ENCODE measurements around the gene MS4A6E. TPM values are rescaled to one million over a fixed set of nuclear protein-coding genes. Genes with fewer than 3 reads are reported as not detected.

Gene MS4A6E
- polyA plus RNA-seq, 3 donors = not detected

DNA sequence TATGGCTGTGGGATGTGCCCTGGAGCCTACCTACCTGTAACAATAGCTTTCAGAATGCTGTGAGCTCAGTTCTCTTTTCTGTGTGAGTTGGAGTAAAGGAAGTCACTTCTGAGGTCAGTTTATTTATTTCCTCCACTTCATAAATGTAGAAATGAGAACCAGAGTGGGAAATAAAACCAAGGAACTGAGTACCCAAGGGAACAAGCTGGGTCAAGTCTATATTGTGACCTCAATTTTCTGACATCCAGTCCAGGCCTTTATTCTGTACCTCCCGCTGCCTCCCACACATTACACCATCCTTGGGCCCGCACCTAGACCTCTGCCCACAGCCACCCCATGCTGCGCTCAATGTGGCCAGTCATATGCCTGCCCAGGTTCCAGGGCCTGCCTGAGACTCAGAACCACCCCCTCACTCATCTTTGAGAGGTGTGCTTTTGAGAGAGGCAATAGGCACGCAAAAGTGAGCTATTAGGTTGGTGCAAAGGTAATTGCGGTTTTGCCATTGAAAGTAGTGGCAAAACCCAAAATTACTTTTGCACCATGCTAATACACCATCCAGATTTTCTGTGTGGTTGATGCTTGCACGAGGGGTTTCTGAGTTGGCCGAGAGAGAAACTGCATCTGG lies 9.8 kb downstream of the MS4A6E start:
- peaks cover 34 to 40% of the 10 kb centered on the region in 2 donors for H3K4me1 ChIP-seq (ENCODE audit: control insufficient read depth in 1 of 2, insufficient read depth in 2 of 2, low read length in 2 of 2)
- no peak overlapping the region for H3K9ac ChIP-seq (ENCODE audit: insufficient read depth, low read length, poor library complexity, severe bottlenecking)
- no peak overlapping the region for H3K4me3 ChIP-seq (replicated peaks in 1 of 3; ENCODE audit: low read depth in 2 of 3, low read length in 3 of 3)
- H3K4me3 Mint-ChIP-seq = no peak overlapping the region
- no peaks in the 10 kb centered on the region for H3K36me3 ChIP-seq (replicated peaks in 1 of 2; ENCODE audit: control insufficient read depth in 1 of 2, insufficient read depth in 2 of 2, low read length in 2 of 2)
- no peaks in the 10 kb centered on the region for H3K36me3 Mint-ChIP-seq
- peak overlapping the region in 5 of 7 donors; percentile 37 to 81 (median 41) for H3K27ac Mint-ChIP-seq
- peak overlapping the region in 1 of 2 donors; percentile 32 for H3K27ac ChIP-seq (ENCODE audit: low read depth in 1 of 2, low read length in 2 of 2)
- peak in 1 of 3 donors; percentile 16 for DNase-seq
- no peaks in the 10 kb centered on the region for H3K79me2 ChIP-seq (ENCODE audit: insufficient read depth, low read length)
- TF ChIP-seq, protein P1, sequence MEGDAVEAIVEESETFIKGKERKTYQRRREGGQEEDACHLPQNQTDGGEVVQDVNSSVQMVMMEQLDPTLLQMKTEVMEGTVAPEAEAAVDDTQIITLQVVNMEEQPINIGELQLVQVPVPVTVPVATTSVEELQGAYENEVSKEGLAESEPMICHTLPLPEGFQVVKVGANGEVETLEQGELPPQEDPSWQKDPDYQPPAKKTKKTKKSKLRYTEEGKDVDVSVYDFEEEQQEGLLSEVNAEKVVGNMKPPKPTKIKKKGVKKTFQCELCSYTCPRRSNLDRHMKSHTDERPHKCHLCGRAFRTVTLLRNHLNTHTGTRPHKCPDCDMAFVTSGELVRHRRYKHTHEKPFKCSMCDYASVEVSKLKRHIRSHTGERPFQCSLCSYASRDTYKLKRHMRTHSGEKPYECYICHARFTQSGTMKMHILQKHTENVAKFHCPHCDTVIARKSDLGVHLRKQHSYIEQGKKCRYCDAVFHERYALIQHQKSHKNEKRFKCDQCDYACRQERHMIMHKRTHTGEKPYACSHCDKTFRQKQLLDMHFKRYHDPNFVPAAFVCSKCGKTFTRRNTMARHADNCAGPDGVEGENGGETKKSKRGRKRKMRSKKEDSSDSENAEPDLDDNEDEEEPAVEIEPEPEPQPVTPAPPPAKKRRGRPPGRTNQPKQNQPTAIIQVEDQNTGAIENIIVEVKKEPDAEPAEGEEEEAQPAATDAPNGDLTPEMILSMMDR (IDR thresholded peaks at IDR 0.05) = no peak
- peaks cover 0 to 3% (median 0%) of the 10 kb centered on the region in 3 donors for H3K27me3 Mint-ChIP-seq (ENCODE audit: low read depth in 3 of 3)
- WGBS (ENCODE audit: insufficient coverage) = 72% methylated on average over 3 of the region's 7 CpGs
- peaks cover 33% of the 10 kb centered on the region for H3K4me1 Mint-ChIP-seq
- no peak overlapping the region for H3K4me2 ChIP-seq (replicated peaks; ENCODE audit: extremely low read depth, low read length, poor library complexity, severe bottlenecking)
- H2AFZ ChIP-seq (ENCODE audit: insufficient read depth, low read depth, low read length, poor library complexity, severe bottlenecking) = no peak overlapping the region
- H3K9me3 Mint-ChIP-seq = no peaks in the 10 kb centered on the region
- H3K27me3 ChIP-seq (ENCODE audit: control insufficient read depth in 2 of 2, insufficient read depth in 2 of 2, low read length in 2 of 2) = no peaks in the 10 kb centered on the region
- intact Hi-C loops (cut with micrococcal nuclease) = no loop called here
- no peaks in the 10 kb centered on the region for H3K9me3 ChIP-seq (replicated peaks in 1 of 2; ENCODE audit: control insufficient read depth in 1 of 2, insufficient read depth in 1 of 2, low read length in 2 of 2)
- H4K20me1 ChIP-seq (ENCODE audit: insufficient read depth, low read length) = no peaks in the 10 kb centered on the region

DNA sequence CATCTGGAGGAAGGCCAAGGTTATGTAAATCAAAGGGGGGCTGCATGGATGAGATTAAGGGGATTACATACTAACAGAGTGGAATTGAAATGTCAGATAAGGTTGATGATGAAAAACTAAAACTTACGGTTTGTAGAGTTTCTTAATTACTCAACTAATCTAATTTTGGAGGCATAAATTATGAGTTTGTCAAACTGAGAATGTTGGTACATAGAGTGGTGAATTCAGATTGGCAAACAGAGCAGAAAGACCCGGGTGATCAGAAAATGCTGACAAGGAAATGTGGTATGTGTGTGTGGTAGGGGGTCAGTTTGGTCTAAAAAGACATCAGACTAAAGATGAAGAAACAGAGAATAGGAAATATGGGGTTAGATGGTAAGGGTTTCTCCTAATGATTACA lies 11.0 kb downstream of the MS4A6E start:
- H3K27ac Mint-ChIP-seq = no peak overlapping the region
- 75% methylated on average over 1 of the region's 2 CpGs for WGBS (ENCODE audit: insufficient coverage)
- H4K20me1 ChIP-seq (ENCODE audit: insufficient read depth, low read length) = no peaks in the 10 kb centered on the region
- TF ChIP-seq, protein P1 (IDR thresholded peaks at IDR 0.05) = no peak
- no peaks in the 10 kb centered on the region for H3K36me3 Mint-ChIP-seq
- no peak overlapping the region for H3K4me2 ChIP-seq (replicated peaks; ENCODE audit: extremely low read depth, low read length, poor library complexity, severe bottlenecking)
- H3K27me3 Mint-ChIP-seq (ENCODE audit: low read depth in 3 of 3) = no peaks in the 10 kb centered on the region
- no peak for DNase-seq
- no peaks in the 10 kb centered on the region for H3K36me3 ChIP-seq (replicated peaks in 1 of 2; ENCODE audit: control insufficient read depth in 1 of 2, insufficient read depth in 2 of 2, low read length in 2 of 2)
- no peaks in the 10 kb centered on the region for H3K27me3 ChIP-seq (ENCODE audit: control insufficient read depth in 2 of 2, insufficient read depth in 2 of 2, low read length in 2 of 2)
- H3K79me2 ChIP-seq (ENCODE audit: insufficient read depth, low read length) = no peaks in the 10 kb centered on the region
- H3K4me1 ChIP-seq (ENCODE audit: control insufficient read depth in 1 of 2, insufficient read depth in 2 of 2, low read length in 2 of 2) = peaks cover 27 to 29% of the 10 kb centered on the region in 2 donors
- intact Hi-C loops (cut with micrococcal nuclease) = no loop called here
- no peaks in the 10 kb centered on the region for H3K9me3 Mint-ChIP-seq
- no peaks in the 10 kb centered on the region for H3K9me3 ChIP-seq (replicated peaks in 1 of 2; ENCODE audit: control insufficient read depth in 1 of 2, insufficient read depth in 1 of 2, low read length in 2 of 2)
- H2AFZ ChIP-seq (ENCODE audit: insufficient read depth, low read depth, low read length, poor library complexity, severe bottlenecking) = no peak overlapping the region
- no peak overlapping the region for H3K27ac ChIP-seq (ENCODE audit: low read depth in 1 of 2, low read length in 2 of 2)
- H3K4me1 Mint-ChIP-seq = peaks cover 25% of the 10 kb centered on the region
- no peak overlapping the region for H3K4me3 Mint-ChIP-seq
- no peak overlapping the region for H3K9ac ChIP-seq (ENCODE audit: insufficient read depth, low read length, poor library complexity, severe bottlenecking)
- H3K4me3 ChIP-seq (replicated peaks in 1 of 3; ENCODE audit: low read depth in 2 of 3, low read length in 3 of 3) = no peak overlapping the region

Data from CD14-positive monocyte (primary cell).